NCI-H1105 (cell line): ENCODE results near the gene MSRB1.
"Not testable (repeated sequence)": the region's sequence is repeated elsewhere in the genome, so short reads cannot be mapped to it uniquely, and the experiment has no call there.

ENCODE experiments used
- DNase-seq: peaks from one replicate; lab custom pipeline; 2025; lab: John Stamatoyannopoulos, UW

MSRB1 gene

DNA sequence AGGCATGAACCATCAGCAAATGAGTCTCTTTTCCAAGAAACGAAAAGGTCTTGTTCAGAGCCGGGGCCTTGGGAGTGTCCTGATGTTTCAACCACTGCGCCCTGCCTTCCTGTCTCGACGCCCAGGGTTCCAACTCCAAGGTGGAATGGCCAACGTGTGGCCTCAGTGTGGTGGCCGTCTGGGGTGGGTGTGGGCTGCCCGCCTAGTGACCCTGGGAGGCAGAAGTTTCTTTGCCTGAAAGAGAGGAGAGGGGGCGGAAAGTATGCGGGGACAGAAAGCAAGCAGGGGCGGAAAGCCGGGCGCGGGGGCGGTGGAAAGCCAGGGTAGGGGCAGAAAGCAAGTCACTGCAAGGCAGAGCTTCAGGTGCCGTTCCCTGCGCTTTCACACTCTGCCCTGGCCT is 4.1 kb downstream of the MSRB1 start:
- no peak for DNase-seq

DNA sequence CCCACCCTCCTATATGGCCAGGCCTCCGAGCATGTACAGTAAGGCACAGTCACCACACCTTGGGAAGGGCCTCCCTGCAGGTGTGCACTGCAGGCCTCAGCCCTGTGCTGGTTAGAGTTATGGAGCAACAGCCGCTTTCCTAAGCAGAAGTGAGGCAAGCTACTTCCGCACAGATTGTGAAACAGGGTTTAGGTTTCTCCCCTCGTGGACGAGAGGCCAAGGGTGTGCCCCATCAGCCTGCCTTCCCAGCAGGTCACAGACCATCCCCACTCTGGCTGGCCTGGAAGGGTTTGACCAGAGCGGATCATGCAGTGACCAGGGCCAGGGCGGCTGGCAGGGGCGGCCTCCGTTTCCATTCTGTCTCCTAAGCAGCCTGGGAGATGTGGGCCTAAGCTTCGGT is 4.7 kb downstream of the MSRB1 start:
- no peak for DNase-seq

- DNase-seq, result no peak
Measured at GRCh38 chr16:1936945-1937479, 6.0 kb downstream of the MSRB1 start.

DNA sequence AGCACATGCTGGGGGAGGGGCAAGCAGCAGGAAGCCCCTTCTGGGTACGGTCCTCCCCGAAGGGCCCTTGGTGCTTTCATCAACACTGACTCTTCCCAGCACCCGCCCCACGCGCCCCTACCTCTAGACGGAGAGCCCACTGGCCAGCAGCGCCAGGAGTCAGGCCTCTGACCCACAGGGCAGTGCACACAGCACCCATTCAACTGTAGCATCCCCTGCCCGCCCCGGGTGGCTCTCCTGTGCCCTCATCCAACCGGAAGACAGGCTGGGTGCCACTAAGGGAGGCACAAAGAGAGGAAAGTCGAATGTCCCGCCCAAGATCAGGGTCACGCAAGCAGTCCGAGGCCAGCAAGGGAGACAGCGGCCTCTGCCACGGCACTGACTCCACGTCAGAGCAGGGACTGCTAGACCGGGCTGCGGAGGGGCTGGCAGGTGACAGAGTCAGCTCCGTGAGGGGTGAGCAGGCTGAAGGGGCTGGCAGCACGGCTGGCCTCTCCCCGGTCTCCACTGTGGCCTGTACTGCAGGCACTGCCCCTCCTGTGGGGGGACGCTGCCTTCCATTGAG is 9.8 kb downstream of the MSRB1 start:
- DNase-seq, result no peak

- DNase-seq, result no peak
Measured at GRCh38 chr16:1932050-1933028, 10.7 kb downstream of the MSRB1 start.

DNA sequence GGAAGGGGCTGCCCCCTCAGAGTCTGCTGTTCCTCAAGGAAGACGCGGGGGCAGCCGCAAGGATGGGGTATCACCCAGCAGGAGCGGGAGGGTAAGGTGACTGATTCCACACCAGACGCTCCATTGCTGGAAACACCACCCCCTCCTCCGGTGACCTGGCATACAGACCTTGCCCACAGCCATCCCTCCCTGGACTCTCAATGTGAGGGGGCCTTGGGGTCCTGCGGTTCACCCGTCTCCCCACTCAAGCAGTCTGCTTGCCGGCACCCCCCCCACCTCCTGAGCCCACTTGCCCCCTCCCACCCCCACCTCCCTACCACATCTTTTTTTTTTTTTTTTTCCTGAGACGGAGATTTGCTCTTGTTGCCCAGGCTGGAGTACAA is 12.7 kb downstream of the MSRB1 start:
- DNase-seq, result no peak

GRCh38 chr16:1929578-1930337 is 13.2 kb downstream of the MSRB1 start:
- peak; percentile 53 for DNase-seq

DNA sequence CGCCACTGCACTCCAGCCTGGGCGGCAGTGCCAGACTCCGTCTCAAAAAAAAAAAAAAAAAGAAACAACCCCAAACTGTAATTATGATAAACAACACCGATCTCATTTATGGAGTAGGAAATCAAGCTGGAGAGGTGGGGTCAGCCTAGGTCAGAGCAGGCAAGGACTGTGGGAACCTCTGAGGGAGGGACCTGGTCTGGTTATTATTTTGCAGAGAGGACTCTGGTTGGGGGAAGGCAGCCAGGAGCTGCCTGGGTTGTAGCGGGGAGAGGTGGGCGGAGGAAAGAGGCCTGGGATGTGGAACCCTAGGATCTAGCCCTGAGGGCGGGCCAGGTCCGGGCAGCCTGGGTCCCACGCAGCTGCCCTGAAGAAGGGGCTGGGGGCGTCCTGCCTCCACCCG is 13.9 kb downstream of the MSRB1 start:
- DNase-seq, result peak; percentile 13

DNA sequence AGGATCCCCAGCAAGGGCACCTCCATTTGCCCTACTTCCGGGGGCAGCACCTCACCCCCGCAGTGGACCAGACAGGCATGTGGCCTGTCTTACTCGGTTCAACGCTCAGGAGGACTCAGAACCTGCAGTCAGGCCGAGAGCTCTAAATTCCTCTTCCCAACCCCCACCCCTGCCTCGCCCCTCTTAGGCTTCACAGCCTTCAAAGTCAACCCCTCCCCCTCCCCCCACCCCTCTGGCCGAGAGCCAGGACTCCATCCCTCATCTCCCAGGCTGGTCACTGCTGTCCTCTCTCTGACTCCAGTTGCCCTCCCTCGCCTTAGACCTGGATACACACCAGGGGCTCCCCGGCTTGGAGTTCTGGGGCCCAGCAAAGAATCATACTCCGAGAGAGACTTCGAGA is 16.7 kb downstream of the MSRB1 start:
- no peak for DNase-seq

- DNase-seq, result no peak
Measured at GRCh38 chr16:1924095-1924494, 18.9 kb downstream of the MSRB1 start.

DNA sequence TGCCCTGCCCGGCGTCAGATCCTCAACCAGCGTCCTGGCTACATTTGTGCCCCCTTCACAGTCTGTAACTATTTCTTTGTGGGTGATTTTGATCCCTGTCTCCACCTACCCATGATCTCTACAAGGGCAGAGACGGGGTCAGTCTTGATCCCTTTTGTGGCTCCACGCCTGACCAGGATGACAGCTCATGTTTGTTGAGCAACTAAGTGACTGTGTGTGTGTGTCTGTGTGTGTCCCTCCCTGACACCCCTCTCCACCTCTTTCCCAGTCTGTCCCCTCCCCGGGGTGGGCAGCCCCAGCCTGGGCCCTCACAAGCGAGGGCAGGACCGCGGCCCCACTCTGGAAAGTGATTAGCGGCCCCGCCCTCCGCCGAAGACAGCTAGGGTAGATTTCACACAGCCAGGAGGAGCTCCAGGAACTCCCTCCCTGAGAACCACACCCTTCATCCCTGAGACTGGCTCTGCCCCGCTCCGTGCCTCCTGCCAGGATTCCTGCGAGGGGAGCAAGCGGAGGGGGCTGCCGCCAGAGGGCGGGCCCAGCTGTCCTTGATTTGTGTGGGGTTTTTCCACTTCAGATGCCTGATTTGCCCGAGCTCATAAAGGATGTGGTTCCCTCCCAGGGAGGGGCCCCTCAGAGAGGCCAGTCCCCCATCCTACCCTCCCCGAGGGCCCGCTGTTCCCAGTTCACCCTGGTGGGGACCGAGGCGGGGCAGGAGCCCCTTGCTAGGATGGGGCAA is 19.5 kb downstream of the MSRB1 start:
- DNase-seq, result no peak

DNA sequence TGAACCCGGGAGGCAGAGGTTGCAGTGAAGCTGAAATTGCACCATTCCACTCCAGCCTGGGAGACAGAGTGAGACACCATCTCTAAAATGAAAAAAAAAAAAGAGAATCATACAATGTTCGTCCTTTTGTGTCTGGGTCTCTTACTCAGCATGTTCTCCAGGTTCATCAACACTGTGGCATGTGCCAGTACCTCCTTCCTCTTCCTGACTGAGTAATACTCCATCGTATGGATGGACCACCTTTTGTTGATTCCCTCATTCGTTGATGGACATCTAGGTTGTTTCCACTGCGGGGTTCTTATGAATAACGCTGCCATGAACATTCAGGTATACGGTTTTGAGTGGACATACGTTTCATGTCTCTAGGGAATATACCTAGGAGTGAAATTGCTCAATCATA is 20.6 kb downstream of the MSRB1 start:
- no peak for DNase-seq

GRCh38 chr16:1920727-1921171 is 22.2 kb downstream of the MSRB1 start:
- DNase-seq, result no peak

DNA sequence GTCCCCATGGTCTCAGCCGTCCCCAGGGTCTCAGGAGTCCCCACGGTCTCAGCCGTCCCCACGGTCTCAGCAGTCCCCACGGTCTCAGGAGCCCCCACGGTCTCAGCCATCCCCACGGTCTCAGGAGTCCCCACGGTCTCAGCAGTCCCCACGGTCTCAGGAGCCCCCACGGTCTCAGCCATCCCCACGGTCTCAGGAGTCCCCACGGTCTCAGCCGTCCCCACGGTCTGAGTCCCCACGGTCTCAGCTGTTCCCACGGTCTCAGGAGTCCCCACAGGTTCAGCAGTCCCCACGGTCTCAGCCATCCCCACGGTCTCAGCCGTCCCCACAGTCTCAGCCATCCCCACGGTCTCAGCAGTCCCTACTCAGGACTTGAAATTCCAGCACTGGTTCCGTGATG is 22.9 kb downstream of the MSRB1 start:
- not testable (repeated sequence) for DNase-seq

- no peak for DNase-seq
Measured at GRCh38 chr16:1919327-1919998, 23.5 kb downstream of the MSRB1 start.

DNA sequence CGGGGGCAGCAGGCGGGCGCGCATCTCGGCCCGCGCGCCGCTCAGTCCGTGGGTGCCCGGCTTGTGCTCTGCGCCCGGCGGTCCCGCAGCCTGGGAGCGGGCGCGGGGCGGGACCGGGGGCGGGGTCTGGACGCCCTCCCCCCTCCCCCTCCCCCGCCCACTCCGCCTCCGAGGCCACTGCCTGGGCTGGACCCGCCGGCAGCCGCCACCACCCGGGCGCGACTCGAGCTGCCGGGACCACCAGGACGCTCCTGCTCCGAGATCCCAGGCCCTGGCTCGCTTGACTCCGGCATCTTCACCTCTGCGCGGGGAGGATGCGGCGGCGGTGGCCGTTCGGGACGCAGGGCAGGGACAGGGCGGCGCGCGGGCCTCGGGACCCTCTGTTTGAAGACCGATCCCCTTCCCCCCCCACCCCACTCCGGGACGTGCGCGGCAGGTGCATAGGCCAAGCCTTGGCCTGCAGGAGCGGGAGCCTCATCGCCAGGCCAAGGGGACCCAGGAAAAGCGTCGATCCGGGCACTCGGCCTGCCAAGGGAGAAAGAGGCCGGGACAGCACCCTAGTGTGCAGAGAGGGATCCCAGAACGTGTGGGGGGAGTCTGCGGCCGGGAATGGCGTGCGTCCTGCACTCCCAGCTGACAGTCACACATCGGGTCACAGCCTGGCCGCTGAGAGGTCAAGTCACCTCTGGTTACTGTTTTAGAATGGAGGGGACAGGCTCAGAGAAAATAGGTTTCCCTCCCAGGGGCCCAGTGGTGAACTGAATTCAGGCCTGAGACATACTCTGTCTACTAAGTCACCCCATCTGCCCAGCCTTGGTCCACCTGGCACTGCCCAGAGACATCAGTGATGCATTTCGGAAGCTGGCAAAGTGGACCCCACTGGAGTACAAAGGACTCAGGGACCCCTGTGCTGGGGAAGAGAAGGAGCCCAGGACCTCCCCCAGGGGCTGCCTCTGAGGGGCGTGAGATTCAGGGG is 24.4 kb downstream of the MSRB1 start, which contains the start of gene HS3ST6:
Gene HS3ST6 (minus strand): TSS at position 65 of the 976 bp plus-strand sequence. CDS start 92 bp downstream, outside the sequence.
- DNase-seq, result no peak

- DNase-seq, result no peak
Measured at GRCh38 chr16:1917665-1918350, 25.2 kb downstream of the MSRB1 start.

GRCh38 chr16:1917056-1917664 is 25.8 kb downstream of the MSRB1 start:
- DNase-seq, result no peak

GRCh38 chr16:1916640-1916990 is 26.4 kb downstream of the MSRB1 start:
- DNase-seq, result no peak
